Stimulated activated effector memory CD8-positive, alpha-beta T cell treated with anti-CD3 and anti-CD28 coated beads, Interleukin-12 subunit alpha, Interleukin-12 subunit beta, amount 100 ng/mL, for 72 hours (primary cell): Measurements from ENCODE around the gene CNDP2.
"Not testable (repeated sequence)": the region's sequence is repeated elsewhere in the genome, so short reads cannot be mapped to it uniquely, and the experiment has no call there.

ENCODE experiments used
- ATAC-seq: fragments of 150-1000 bp; cut with Tn5 transposase; 2 replicates; pipeline ENCODE4 v1.10.0; 2021
- DNase-seq, 2 donors: peaks; one replicate each; pipeline ENCODE4 v3.0.0; 2021 to 2022; ENCODE audit warnings: low spot score in 2 of 2
- H3K27ac Mint-ChIP-seq: one replicate; pipeline ENCODE4 v1.8.0; 2022; ENCODE audit warnings: mild to moderate bottlenecking, mixed read lengths
- H3K36me3 Mint-ChIP-seq: one replicate; pipeline ENCODE4 v1.8.0; 2022; ENCODE audit warnings: mild to moderate bottlenecking, mixed read lengths
- H3K4me1 Mint-ChIP-seq: one replicate; pipeline ENCODE4 v1.8.0; 2022; ENCODE audit warnings: mixed read lengths
- H3K4me3 Mint-ChIP-seq: one replicate; pipeline ENCODE4 v1.8.0; 2022; ENCODE audit warnings: mild to moderate bottlenecking, mixed read lengths
- H3K9me3 Mint-ChIP-seq: one replicate; pipeline ENCODE4 v1.8.0; 2022; ENCODE audit warnings: mixed read lengths

The CNDP2 gene

DNA sequence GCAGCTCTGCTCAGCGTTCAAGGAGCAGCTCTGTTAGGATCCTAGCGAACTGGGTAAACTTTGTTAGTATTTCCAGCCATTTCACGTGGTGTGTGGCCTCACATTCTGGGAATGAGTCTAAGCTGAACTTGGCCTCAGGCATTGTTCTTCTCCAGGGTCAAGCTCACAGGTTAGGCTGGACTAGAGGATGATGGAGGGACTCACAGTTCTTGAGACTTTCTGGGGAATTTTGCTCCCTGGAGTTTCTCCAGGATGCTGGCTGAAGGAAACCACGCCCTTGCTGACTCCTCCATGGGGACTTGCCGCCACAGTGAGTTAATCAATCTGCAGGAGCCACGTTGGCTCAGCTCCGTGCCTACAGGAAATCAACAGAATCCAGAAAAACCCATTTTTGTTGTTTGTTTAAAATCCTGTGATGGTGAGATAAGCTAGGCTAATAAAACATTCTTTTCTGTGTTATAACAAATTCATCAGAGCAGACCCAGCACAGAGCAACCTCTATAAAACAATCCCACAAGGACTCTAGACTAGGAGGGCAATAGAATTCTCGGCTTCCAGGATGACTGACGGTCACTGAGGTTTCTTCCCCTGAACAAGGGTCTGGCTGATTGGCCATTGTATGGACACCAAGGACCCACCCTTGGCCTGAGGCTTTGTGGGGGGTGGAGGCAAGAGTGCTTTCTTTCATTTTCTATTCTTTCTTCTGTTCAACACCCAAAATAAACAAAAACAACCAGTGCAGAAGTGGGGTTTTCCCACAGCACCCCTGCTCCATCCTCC is 50.8 kb downstream of the CNDP2 start:
- Mint-ChIP-seq H3K36me3 (no peaks in the 10 kb centered on the region), H3K4me3 (no peak overlapping the region), H3K9me3 (no peaks in the 10 kb centered on the region), H3K27ac (no peak overlapping the region), H3K4me1 (peaks cover 3% of the 10 kb centered on the region)
- DNase-seq = no peak
- ATAC-seq = no peak

DNA sequence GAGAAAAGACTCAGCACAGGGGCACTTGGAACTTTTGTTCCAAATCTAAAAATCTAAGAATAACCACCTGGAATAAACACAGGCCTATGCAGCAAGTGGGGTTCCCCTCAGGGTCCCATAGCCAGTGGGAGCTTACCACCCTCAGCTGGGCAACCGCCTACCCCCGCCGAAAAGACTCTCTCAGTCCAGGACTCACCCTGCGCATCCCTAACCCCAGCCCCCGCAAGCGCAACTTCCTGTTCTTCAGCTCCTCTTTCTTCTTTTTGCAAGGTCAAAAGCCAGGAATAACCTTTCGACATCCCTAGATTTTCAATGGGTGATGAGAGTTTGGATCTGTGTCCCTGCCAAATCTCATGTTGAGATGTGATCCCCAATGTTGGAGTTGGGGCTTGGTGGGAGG is 51.7 kb downstream of the CNDP2 start:
- DNase-seq (no peak), ATAC-seq (no peak)
- Mint-ChIP-seq H3K4me1 (peaks cover 5% of the 10 kb centered on the region), H3K27ac (no peak overlapping the region), H3K4me3 (no peak overlapping the region), H3K36me3 (no peaks in the 10 kb centered on the region), H3K9me3 (no peaks in the 10 kb centered on the region)

DNA sequence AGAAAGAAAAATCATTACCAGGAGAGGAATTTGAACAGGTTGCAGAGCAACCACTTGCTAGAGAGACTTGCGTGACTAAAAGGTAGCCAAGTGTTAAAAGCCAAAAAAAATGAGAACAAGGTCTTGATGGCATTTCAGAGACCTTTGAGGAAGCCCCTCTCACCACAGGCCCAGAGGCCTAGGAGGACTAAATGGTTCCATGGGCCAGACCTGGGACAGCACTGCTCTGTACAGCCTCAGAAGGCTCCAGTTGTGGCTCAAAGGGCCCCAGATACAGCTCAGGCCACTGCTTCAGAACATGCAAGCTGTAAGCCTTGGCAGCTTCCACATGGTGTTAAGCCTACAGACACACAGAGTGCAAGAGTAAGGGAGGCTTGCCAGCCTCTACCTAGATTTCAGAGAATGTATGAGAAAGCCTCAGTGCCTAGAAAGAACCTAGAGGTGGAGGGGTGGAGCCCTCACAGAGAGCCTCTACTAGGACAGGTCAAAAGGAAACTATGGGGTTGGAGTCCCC is 53.5 kb downstream of the CNDP2 start:
- Mint-ChIP-seq H3K9me3 (no peaks in the 10 kb centered on the region), H3K4me1 (peaks cover 5% of the 10 kb centered on the region), H3K27ac (no peak overlapping the region), H3K36me3 (no peaks in the 10 kb centered on the region), H3K4me3 (no peak overlapping the region)
- no peak for DNase-seq
- no peak for ATAC-seq

DNA sequence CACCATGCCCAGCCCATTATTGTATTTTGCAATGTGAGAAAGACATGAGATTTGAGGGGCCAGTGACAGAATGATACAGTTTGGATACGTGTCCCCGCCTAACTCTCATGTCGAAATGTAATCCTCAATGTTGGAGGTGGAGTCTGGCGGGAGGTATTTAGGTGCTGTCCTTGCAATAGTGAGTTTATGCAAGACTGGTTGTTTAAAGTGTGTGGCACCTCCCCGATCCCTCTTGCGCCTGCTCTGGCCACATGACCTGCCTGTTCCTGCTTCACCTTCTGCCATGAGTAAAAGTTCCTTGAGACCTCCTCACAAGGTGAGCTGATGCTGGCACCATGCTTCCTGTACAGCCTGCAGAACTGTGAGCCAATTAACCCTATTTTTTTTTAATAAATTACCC is 54.7 kb downstream of the CNDP2 start:
- H3K4me3 Mint-ChIP-seq = no peak overlapping the region
- DNase-seq = no peak
- ATAC-seq = no peak
- H3K4me1 Mint-ChIP-seq = peaks cover 5% of the 10 kb centered on the region
- no peak overlapping the region for H3K27ac Mint-ChIP-seq
- H3K9me3 Mint-ChIP-seq = no peaks in the 10 kb centered on the region
- no peaks in the 10 kb centered on the region for H3K36me3 Mint-ChIP-seq

DNA sequence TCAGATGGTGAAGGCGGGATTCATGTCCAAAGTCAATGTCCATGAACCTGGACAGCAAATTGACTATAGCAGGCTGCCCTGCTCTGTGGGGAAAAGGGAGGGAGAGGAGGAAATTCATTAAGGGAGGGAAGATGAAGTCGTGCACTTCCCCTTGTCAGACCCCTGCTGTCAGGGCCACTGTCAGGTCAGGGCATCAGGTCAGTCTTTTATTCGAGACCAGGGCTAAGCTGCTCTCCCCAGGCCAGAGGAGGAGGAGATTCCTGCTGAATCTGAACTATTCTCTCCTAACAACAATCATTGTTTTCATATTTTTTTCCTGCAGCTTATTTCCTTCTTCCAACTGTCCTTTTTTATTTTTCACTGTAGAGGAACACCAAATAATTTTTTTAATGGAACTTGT is 55.3 kb downstream of the CNDP2 start:
- DNase-seq (no peak), ATAC-seq (no peak)
- no peak overlapping the region for H3K27ac Mint-ChIP-seq
- H3K9me3 Mint-ChIP-seq = no peaks in the 10 kb centered on the region
- H3K36me3 Mint-ChIP-seq = no peaks in the 10 kb centered on the region
- H3K4me1 Mint-ChIP-seq = peaks cover 5% of the 10 kb centered on the region
- no peak overlapping the region for H3K4me3 Mint-ChIP-seq

DNA sequence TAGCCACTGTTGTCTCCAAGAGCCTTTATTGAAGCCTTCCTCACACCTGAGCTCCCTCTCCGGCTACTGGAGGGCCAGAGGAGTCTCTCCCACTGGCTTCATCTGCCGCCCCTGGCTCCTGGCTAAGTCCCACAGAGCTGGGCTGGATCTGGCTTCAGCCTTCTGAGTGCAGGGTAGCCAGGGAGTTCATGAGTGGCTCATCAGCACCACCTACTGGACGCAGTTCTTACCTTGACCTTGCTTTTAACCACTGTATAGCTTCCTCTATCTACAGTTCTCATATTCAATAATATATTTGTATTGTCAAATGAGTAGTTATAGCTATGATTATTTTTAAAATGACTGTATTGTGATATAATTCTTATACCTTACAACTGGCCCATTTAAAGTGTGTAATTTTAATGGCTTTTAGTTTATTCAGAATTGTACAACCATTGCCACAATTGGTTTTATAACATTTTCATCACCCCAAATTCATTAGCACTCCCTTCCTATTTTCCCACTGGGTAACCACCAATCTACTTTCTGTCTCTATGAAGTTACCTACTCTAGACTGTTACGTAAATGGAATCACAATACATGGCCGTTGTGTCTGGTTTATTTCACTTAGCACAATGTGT is 55.9 kb downstream of the CNDP2 start:
- peak; percentile 93 for ATAC-seq
- no peak overlapping the region for H3K27ac Mint-ChIP-seq

DNA sequence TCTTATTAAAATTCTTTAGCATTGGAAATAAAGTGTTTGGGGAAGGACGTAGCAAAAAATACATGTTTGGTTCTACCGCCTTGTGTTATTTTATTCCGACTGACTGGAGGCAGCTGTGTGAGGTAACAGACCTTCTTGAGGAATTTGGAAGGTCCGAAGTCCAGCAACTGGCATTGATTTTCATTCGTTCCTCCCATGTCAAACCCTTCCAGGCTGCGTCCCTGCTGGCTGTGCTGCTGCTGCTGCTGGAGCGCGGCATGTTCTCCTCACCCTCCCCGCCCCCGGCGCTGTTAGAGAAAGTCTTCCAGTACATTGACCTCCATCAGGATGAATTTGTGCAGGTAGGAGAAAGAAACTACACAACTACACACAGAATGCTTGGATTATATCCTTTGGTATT is 60.0 kb downstream of the CNDP2 start:
- no peaks in the 10 kb centered on the region for H3K9me3 Mint-ChIP-seq
- ATAC-seq = no peak
- no peak overlapping the region for H3K27ac Mint-ChIP-seq
- H3K4me1 Mint-ChIP-seq = peaks cover 5% of the 10 kb centered on the region
- H3K4me3 Mint-ChIP-seq = no peak overlapping the region
- no peak for DNase-seq
- no peaks in the 10 kb centered on the region for H3K36me3 Mint-ChIP-seq

More for the DNA sequence above, 55.9 kb downstream of the CNDP2 start:
- no peak overlapping the region for H3K4me3 Mint-ChIP-seq
- DNase-seq = peak; percentile 58 to 84
- peaks cover 5% of the 10 kb centered on the region for H3K4me1 Mint-ChIP-seq
- H3K36me3 Mint-ChIP-seq = no peaks in the 10 kb centered on the region
- no peaks in the 10 kb centered on the region for H3K9me3 Mint-ChIP-seq

DNA sequence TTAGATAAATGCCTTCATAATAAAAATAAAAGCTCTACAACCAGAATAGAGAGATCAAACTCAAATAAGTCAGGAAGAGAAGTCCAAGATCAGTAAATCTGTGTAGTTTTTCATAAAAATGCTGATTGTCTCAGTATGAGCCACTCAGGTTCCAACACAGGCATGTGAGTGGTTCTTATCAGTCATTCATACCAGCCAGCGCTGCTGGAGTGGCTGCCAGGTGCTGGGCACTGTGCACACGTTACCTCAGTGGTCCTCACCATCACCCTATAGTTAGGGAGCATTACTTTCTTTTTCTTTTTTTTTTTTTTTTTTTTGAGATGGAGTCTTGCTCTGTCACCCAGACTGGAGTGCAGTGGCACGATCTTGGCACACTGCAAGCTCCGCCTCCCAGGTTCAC is 61.9 kb downstream of the CNDP2 start:
- ATAC-seq = no peak
- Mint-ChIP-seq H3K27ac (no peak overlapping the region), H3K4me1 (no peaks in the 10 kb centered on the region), H3K36me3 (no peaks in the 10 kb centered on the region), H3K4me3 (no peak overlapping the region), H3K9me3 (no peaks in the 10 kb centered on the region)
- DNase-seq = no peak

DNA sequence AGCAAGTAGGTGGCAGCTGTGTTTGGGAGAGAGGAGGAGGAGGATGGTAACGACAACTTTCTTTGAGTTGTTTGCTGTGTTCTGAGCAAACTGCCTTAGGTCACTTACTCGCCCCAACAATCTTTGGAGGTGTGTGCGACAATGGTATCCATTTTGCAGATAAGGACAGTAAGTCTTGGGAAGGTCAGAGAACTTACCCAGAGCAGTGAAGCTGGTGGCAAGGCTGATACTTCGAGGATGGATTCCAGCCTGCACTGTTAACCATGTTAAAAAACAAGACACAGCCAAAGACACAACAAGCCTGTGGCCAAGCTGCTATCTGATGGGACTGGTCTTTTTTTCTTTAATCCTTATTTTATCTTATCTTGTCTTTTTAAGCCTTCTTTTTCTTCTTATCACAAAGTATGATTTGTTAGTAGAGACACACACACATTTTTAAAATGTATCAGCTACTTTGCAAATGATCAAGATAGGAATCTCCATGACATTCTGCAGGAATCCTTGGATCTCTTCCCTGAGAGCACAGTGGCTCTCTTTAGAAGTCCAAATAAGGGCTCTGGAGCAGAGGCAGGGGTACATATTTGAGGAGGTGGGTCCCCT is 66.1 kb downstream of the CNDP2 start:
- H3K36me3 Mint-ChIP-seq = no peaks in the 10 kb centered on the region
- DNase-seq (no peak), ATAC-seq (no peak)
- no peak overlapping the region for H3K4me3 Mint-ChIP-seq
- no peaks in the 10 kb centered on the region for H3K4me1 Mint-ChIP-seq
- H3K9me3 Mint-ChIP-seq = no peaks in the 10 kb centered on the region
- no peak overlapping the region for H3K27ac Mint-ChIP-seq

DNA sequence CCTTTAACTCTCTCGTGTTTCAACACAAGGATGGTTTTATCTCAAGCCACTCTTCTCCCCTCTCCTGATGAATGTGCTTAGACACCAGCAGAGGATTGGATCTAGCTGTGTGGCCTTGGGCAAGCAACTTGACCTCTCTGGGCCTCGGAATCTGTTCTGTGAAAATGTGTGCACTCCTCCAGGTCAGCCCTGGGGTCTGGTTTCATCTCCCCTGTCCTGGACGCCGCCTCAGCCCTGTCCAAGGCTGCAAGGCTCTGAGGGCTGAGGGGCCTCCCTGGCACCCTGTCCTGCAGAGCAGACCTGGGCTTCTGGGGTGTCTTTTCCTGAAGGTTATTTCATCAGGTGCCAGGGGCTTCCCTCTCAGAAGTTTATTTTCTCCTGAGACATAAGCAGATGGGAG is 66.6 kb downstream of the CNDP2 start:
- peak; percentile 36 for ATAC-seq
- no peaks in the 10 kb centered on the region for H3K36me3 Mint-ChIP-seq

DNA sequence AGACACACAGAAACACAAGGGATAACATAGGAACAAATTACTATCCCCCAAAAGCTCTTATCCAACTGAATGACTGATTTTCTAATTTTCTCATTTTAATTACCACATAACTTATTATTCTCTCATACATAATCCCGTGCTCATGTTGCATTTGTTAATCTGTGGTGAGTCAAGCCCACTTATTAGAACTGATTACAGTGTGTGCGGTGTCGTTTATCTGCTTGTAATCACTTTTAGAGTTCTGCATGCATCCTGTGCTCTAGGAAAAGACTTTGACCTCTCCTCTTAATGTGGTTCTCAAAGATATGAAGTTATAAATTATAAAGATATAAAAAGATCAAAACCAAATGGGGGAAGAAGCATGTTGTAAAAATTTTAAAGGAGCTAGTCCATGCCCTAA is 67.8 kb downstream of the CNDP2 start:
- Mint-ChIP-seq H3K4me3 (no peak overlapping the region), H3K9me3 (no peaks in the 10 kb centered on the region), H3K4me1 (no peaks in the 10 kb centered on the region), H3K36me3 (no peaks in the 10 kb centered on the region), H3K27ac (no peak overlapping the region)
- DNase-seq (no peak), ATAC-seq (no peak)

More for the DNA sequence above, 66.6 kb downstream of the CNDP2 start:
- Mint-ChIP-seq H3K27ac (no peak overlapping the region), H3K4me3 (no peak overlapping the region), H3K4me1 (no peaks in the 10 kb centered on the region), H3K9me3 (no peaks in the 10 kb centered on the region)
- no peak for DNase-seq

DNA sequence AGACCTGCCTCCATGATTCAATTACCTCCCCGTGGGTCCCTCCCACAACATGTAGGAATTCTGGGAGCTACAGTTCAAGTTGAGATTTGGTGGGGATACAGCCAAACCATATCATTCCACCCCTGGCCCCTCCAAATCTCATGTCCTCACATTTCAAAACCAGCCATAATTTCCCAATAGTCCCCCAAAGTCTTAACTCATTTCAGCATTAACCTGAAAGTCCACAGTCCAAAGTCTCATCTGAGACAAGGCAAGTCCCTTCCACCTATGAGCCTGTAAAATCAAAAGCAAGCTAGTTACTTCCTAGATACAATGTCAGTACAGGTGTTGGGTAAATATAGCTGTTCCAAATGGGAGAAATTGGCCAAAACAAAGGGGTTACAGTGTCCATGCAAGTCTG is 69.0 kb downstream of the CNDP2 start:
- H3K4me1 Mint-ChIP-seq, H3K4me3 Mint-ChIP-seq, H3K9me3 Mint-ChIP-seq, DNase-seq, H3K27ac Mint-ChIP-seq, ATAC-seq, H3K36me3 Mint-ChIP-seq: not testable (repeated sequence)

DNA sequence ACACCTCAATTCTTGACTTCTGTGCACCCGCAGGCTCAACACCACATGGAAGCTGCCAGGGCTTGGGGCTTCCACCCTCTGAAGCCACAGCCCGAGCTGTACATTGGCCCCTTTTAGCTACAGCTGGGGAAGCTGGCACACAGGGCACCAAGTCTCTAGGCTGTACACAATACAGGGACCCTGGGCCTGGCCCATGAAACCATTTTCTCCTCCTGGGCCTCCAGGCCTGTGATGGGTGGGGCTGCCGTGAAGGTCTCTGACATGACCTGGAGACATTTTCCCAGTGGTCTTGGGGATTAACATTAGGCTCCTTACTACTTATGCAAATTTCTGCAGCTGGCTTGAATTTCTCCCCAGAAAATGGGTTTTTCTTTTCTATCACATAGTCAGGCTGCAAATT is 69.8 kb downstream of the CNDP2 start:
- H3K4me1 Mint-ChIP-seq, ATAC-seq, H3K36me3 Mint-ChIP-seq, H3K4me3 Mint-ChIP-seq, H3K9me3 Mint-ChIP-seq, H3K27ac Mint-ChIP-seq, DNase-seq: not testable (repeated sequence)

DNA sequence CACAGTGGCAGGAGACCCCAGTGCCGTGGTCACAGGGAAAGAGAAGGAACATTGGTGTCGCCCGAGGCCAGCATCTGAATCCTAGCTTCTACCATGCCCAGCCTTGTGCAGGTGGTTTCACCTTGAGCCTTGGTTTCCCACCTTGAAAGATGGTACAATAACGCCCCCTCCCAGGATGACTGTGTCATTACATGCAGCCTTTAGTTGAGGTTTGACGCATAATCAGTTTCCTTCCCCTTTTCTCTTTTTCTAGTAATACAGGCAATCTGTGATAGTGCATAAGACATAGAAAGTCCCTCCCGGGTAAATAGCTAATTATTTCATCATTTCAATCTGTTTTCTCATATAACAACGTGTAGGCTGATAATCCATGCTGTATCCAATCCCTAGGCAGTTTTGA is 71.7 kb downstream of the CNDP2 start:
- H3K27ac Mint-ChIP-seq = no peak overlapping the region
- no peak for DNase-seq
- no peaks in the 10 kb centered on the region for H3K9me3 Mint-ChIP-seq
- H3K4me3 Mint-ChIP-seq = no peak overlapping the region
- ATAC-seq = no peak
- H3K4me1 Mint-ChIP-seq = no peaks in the 10 kb centered on the region
- no peaks in the 10 kb centered on the region for H3K36me3 Mint-ChIP-seq

DNA sequence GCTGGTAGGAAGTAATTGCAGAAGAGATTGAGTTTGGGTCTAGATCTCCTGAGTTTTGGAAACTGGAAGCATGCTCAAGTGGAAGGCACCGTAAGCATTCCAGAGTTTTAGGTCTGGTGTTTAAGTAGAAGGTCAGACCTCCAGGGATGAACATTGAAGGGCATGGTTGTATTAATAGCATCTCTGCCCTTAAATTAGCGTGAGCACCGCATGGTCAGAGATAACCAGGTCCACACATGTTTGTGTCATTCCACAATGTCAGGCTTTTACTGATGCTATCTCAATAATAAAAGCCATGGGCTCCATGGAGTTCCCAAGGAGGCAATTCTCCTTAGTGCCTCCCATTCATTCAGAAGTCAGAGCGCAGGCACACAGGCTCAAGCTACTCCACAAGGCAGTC is 73.2 kb downstream of the CNDP2 start:
- no peaks in the 10 kb centered on the region for H3K36me3 Mint-ChIP-seq
- ATAC-seq (no peak), DNase-seq (no peak)
- no peaks in the 10 kb centered on the region for H3K4me1 Mint-ChIP-seq
- H3K27ac Mint-ChIP-seq = no peak overlapping the region
- H3K4me3 Mint-ChIP-seq = no peak overlapping the region
- H3K9me3 Mint-ChIP-seq = no peaks in the 10 kb centered on the region

DNA sequence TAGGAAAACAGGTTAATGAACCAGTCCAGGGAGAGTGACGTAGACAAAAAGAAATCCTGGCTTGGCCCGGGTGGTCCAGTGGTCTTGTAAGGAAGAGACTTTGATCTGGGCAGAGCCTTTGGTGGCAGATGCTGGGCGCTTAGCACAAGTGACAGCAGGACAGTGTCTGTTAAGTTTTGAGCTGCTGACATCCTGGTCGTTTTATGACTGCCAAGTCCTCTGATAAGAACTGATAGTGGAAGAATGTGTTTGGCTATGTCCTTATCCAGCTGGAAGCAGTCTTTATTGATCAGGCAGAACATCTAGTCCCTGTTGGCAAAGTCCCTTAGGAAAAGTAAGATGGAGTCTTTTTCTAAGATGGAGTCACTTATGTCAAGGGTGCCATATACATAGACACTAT is 74.1 kb downstream of the CNDP2 start:
- no peak for ATAC-seq
- no peaks in the 10 kb centered on the region for H3K4me1 Mint-ChIP-seq
- H3K36me3 Mint-ChIP-seq = no peaks in the 10 kb centered on the region
- H3K27ac Mint-ChIP-seq = no peak overlapping the region
- no peaks in the 10 kb centered on the region for H3K9me3 Mint-ChIP-seq
- no peak overlapping the region for H3K4me3 Mint-ChIP-seq
- DNase-seq = no peak
